ENCODE results near the gene GJD4. TPM values are rescaled to one million over a fixed set of nuclear protein-coding genes. Genes with fewer than 3 reads are reported as not detected.

GJD4 gene
- total RNA-seq, 2 donors from 2014 or later, result 1.1 TPM; not detected in 1

GRCh38 chr10:35565602-35566081, 39.5 kb upstream of the GJD4 start:
- WGBS, result 69% methylated on average over 8 of the region's 8 CpGs
- no peaks in the 10 kb centered on the region for H3K27me3 ChIP-seq (replicated peaks; ENCODE audit: insufficient read depth)
- H3K36me3 ChIP-seq, result no peaks in the 10 kb centered on the region
- no peak overlapping the region for H3K27ac ChIP-seq
- H3K4me1 ChIP-seq (replicated peaks), result no peaks in the 10 kb centered on the region
- no peak for DNase-seq (ENCODE audit: low spot score)
- no peak overlapping the region for H3K4me3 ChIP-seq
- no peak for TF ChIP-seq POLR2AphosphoS5 (IDR thresholded peaks at IDR 0.05)
- no peak for TF ChIP-seq CTCF (IDR thresholded peaks at IDR 0.05)
- H3K9me3 ChIP-seq, result no peaks in the 10 kb centered on the region
- intact Hi-C loops (cut with DNase I), result loop anchor here (10.0 kb wide), 2 partner anchors 231 to 331 kb away; partner anchors contain the start of gene CCNY

- no peaks in the 10 kb centered on the region for H3K36me3 ChIP-seq
- no peak for DNase-seq (ENCODE audit: low spot score)
- no peaks in the 10 kb centered on the region for H3K9me3 ChIP-seq
- TF ChIP-seq CTCF (IDR thresholded peaks at IDR 0.05) (no peak), POLR2AphosphoS5 (IDR thresholded peaks at IDR 0.05) (no peak), POLR2A (IDR thresholded peaks at IDR 0.05) (no peak)
- no peaks in the 10 kb centered on the region for H3K4me1 ChIP-seq (replicated peaks)
- 95% methylated on average over 6 of the region's 6 CpGs for WGBS
- intact Hi-C loops (cut with DNase I), result loop anchor here (10.0 kb wide), 2 partner anchors 233 to 333 kb away; partner anchors contain the start of gene CCNY
- no peak overlapping the region for H3K4me3 ChIP-seq
- no peak overlapping the region for H3K27ac ChIP-seq
- H3K27me3 ChIP-seq (replicated peaks; ENCODE audit: insufficient read depth), result no peaks in the 10 kb centered on the region
These were observed 37.2 kb upstream of the GJD4 start for GRCh38 chr10:35567951-35568350.

GRCh38 chr10:35568483-35569015, 36.6 kb upstream of the GJD4 start:
- TF ChIP-seq CTCF (IDR thresholded peaks at IDR 0.05) (no peak), POLR2AphosphoS5 (IDR thresholded peaks at IDR 0.05) (no peak), POLR2A (IDR thresholded peaks at IDR 0.05) (no peak)
- H3K4me1 ChIP-seq (replicated peaks), result no peaks in the 10 kb centered on the region
- H3K4me3 ChIP-seq, result no peak overlapping the region
- intact Hi-C loops (cut with DNase I), result loop anchor here (10.0 kb wide), 2 partner anchors 234 to 334 kb away; partner anchors contain the start of gene CCNY
- no peaks in the 10 kb centered on the region for H3K9me3 ChIP-seq
- H3K36me3 ChIP-seq, result no peaks in the 10 kb centered on the region
- no peaks in the 10 kb centered on the region for H3K27me3 ChIP-seq (replicated peaks; ENCODE audit: insufficient read depth)
- DNase-seq (ENCODE audit: low spot score), result no peak
- no peak overlapping the region for H3K27ac ChIP-seq
- WGBS, result 94% methylated on average over 20 of the region's 20 CpGs

GRCh38 chr10:35569111-35569707, 35.9 kb upstream of the GJD4 start:
- Histone ChIP-seq H3K4me1 (replicated peaks) (no peaks in the 10 kb centered on the region), H3K27ac (no peak overlapping the region), H3K27me3 (replicated peaks; ENCODE audit: insufficient read depth) (no peaks in the 10 kb centered on the region), H3K9me3 (no peaks in the 10 kb centered on the region), H3K4me3 (no peak overlapping the region), H3K36me3 (no peaks in the 10 kb centered on the region)
- no peak for DNase-seq (ENCODE audit: low spot score)
- WGBS, result 84% methylated on average over 19 of the region's 19 CpGs
- no peak for TF ChIP-seq POLR2A (IDR thresholded peaks at IDR 0.05)
- no peak for TF ChIP-seq CTCF (IDR thresholded peaks at IDR 0.05)
- no peak for TF ChIP-seq POLR2AphosphoS5 (IDR thresholded peaks at IDR 0.05)
- intact Hi-C loops (cut with DNase I), result loop anchor here (10.0 kb wide), 2 partner anchors 234 to 334 kb away; partner anchors contain the start of gene CCNY

GRCh38 chr10:35569836-35570235, 35.3 kb upstream of the GJD4 start:
- Histone ChIP-seq H3K27me3 (replicated peaks; ENCODE audit: insufficient read depth) (no peaks in the 10 kb centered on the region), H3K27ac (no peak overlapping the region), H3K36me3 (no peaks in the 10 kb centered on the region), H3K9me3 (no peaks in the 10 kb centered on the region), H3K4me1 (replicated peaks) (no peaks in the 10 kb centered on the region), H3K4me3 (no peak overlapping the region)
- 85% methylated on average over 4 of the region's 4 CpGs for WGBS
- TF ChIP-seq POLR2AphosphoS5 (IDR thresholded peaks at IDR 0.05) (no peak), POLR2A (IDR thresholded peaks at IDR 0.05) (no peak), CTCF (IDR thresholded peaks at IDR 0.05) (no peak)
- intact Hi-C loops (cut with DNase I), result loop anchor here (10.0 kb wide), 2 partner anchors 235 to 335 kb away; partner anchors contain the start of gene CCNY
- DNase-seq (ENCODE audit: low spot score), result no peak

Measured in prostate gland (tissue), 2 donors.